DND-41 (cell line): ENCODE measurements around the gene IKZF2.

ENCODE experiments used
- ATAC-seq: fragments of 200-7000 bp; cut with Tn5 transposase; 3 replicates; pipeline ENCODE4 v1.9.1; 2021; ENCODE audit warnings: low read depth; ENCODE audit not compliant: insufficient read depth
- DNase-seq: peaks from one replicate; pipeline ENCODE4 v3.0.0-alpha.2; 2020
- H2AFZ ChIP-seq: 2 replicates; pipeline ENCODE4 v1.6.0; 2012; ENCODE audit warnings: low read depth, low read length
- H3K27ac ChIP-seq: 2 replicates; pipeline ENCODE4 v1.5.1; 2012; ENCODE audit warnings: low read length, inconsistent platforms
- H3K27me3 ChIP-seq: fragments of 200-600 bp; sonication (generic); 2 replicates; pipeline ENCODE4 v1.6.0; 2012; ENCODE audit warnings: low read length, mild to moderate bottlenecking, inconsistent platforms; ENCODE audit not compliant: insufficient read depth, poor library complexity
- H3K36me3 ChIP-seq: 2 replicates; pipeline ENCODE4 v1.5.1; 2012; ENCODE audit warnings: low read length, inconsistent platforms; ENCODE audit not compliant: insufficient read depth
- H3K4me1 ChIP-seq: 2 replicates; pipeline ENCODE4 v1.5.1; 2012; ENCODE audit warnings: mild to moderate bottlenecking, low read length; ENCODE audit not compliant: insufficient read depth
- H3K4me2 ChIP-seq: 2 replicates; pipeline ENCODE4 v1.6.0; 2012; ENCODE audit warnings: mild to moderate bottlenecking, moderate library complexity, low read length, inconsistent platforms; ENCODE audit not compliant: insufficient read depth
- H3K4me3 ChIP-seq, 2 experiments: fragments of 200-600 bp in 1 of 2; shearing (Covaris generic) in 1 of 2; 2 replicates each; pipeline ENCODE4 v1.5.1; 2012 to 2016; ENCODE audit warnings: inconsistent platforms in 2 of 2, low read length in 2 of 2, mild to moderate bottlenecking in 2 of 2, low read depth in 1 of 2, moderate library complexity in 1 of 2
- H3K79me2 ChIP-seq: 2 replicates; pipeline ENCODE4 v1.6.0; 2012; ENCODE audit warnings: low read length, inconsistent platforms; ENCODE audit not compliant: insufficient read depth
- H3K9ac ChIP-seq: 2 replicates; pipeline ENCODE4 v1.6.0; 2012; ENCODE audit warnings: low read depth, mild to moderate bottlenecking, inconsistent platforms, low read length, moderate library complexity
- H3K9me3 ChIP-seq: 2 replicates; pipeline ENCODE4 v1.5.1; 2012; ENCODE audit warnings: low read length, moderate library complexity, mild to moderate bottlenecking, inconsistent platforms; ENCODE audit not compliant: insufficient read depth, severe bottlenecking
- H4K20me1 ChIP-seq: 2 replicates; pipeline ENCODE4 v1.6.0; 2012; ENCODE audit warnings: low read length; ENCODE audit not compliant: insufficient read depth
- EZH2 ChIP-seq: IDR thresholded peaks from 3 replicates; pipeline ENCODE4 v1.6.1; 2012; ENCODE audit warnings: borderline replicate concordance, low read depth, mild to moderate bottlenecking, moderate library complexity, low read length, inconsistent platforms; ENCODE audit not compliant: severe bottlenecking
- TF ChIP-seq, protein P1 (sequence below): IDR thresholded peaks from 2 replicates; pipeline ENCODE4 v1.5.1; 2012; ENCODE audit warnings: borderline replicate concordance, low read length, moderate library complexity, mild to moderate bottlenecking; ENCODE audit not compliant: poor library complexity, severe bottlenecking; ENCODE audit errors: extremely low read depth

IKZF2 gene

DNA sequence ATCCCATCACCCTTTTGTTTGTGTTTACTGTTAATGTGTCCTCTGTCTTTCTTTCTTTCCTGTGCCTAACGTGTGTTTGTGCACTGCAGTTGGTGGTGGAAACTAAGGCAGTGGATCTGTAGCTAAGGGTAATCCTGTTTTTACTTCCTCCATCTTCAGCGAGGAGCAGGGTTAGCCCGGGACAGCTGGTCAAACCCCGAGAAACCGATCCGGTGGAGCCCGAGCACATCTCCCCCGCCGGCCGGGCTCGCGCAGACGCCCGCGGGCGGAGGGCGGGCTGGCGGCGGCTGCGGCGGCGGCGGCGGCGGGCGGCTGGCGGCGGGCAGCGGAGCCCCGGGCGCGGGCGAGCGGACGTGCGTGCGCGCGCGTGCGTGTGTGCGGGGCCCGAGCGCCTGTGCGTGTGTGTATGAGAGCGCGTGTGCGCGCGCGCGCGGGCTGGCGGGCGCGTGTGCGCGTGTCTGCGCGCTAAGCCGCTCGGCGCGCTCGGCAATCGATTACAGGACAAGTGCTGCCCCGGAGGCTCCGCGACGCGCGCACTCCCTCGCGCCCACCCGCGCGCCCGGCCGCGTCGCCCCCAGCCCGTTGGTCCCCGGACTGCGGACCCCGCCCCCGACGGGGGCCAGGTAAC lies at the start of gene IKZF2:
TSS of gene IKZF2 (minus strand) at position 176 of the 628 bp plus-strand sequence. CDS start 2,983 bp downstream, outside the sequence.
- Histone ChIP-seq H3K9me3 (no peaks in the 10 kb centered on the region), H3K36me3 (peaks cover 11% of the 10 kb centered on the region), H2AFZ (peak within 1 kb of the TSS; percentile 72), H3K4me1 (peaks cover 61% of the 10 kb centered on the region), H3K4me3 (peak within 1 kb of the TSS; percentile 73 to 79), H3K27ac (peak within 1 kb of the TSS; percentile 96), H3K27me3 (no peaks in the 10 kb centered on the region), H4K20me1 (no peaks in the 10 kb centered on the region), H3K79me2 (peaks cover 80% of the 10 kb centered on the region), H3K4me2 (peak within 1 kb of the TSS; percentile 90), H3K9ac (peak within 1 kb of the TSS; percentile 91)
- DNase-seq (peak; percentile 86), ATAC-seq (peak; percentile 62)
- TF ChIP-seq, protein P1, sequence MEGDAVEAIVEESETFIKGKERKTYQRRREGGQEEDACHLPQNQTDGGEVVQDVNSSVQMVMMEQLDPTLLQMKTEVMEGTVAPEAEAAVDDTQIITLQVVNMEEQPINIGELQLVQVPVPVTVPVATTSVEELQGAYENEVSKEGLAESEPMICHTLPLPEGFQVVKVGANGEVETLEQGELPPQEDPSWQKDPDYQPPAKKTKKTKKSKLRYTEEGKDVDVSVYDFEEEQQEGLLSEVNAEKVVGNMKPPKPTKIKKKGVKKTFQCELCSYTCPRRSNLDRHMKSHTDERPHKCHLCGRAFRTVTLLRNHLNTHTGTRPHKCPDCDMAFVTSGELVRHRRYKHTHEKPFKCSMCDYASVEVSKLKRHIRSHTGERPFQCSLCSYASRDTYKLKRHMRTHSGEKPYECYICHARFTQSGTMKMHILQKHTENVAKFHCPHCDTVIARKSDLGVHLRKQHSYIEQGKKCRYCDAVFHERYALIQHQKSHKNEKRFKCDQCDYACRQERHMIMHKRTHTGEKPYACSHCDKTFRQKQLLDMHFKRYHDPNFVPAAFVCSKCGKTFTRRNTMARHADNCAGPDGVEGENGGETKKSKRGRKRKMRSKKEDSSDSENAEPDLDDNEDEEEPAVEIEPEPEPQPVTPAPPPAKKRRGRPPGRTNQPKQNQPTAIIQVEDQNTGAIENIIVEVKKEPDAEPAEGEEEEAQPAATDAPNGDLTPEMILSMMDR: peak; percentile 7
- TF ChIP-seq EZH2: no peak

DNA sequence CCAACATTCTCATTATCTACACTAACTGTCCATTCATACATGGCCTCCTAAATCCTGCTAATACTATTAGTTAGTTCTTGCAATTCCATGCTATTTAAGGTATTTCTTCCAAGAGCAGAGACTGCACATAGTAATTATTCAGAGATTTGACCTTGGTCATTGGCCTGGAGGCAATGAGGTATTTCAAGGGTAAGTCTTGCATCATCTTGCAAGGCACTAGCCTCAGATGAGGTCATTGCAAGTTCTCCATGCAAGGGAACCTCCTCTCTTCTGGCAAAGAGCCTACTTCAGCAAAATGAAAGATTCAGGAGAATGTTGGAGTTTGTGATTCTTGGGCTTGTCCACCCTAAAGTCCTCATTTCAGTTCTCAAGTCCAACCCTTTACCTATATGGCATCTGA lies 48.5 kb upstream of the IKZF2 start:
- Histone ChIP-seq H3K27me3 (no peaks in the 10 kb centered on the region), H3K79me2 (no peaks in the 10 kb centered on the region), H2AFZ (no peak overlapping the region), H3K9ac (no peak overlapping the region), H3K4me1 (no peaks in the 10 kb centered on the region), H3K4me2 (no peak overlapping the region), H3K27ac (no peak overlapping the region), H3K4me3 (no peak overlapping the region), H3K36me3 (no peaks in the 10 kb centered on the region), H3K9me3 (peaks cover 2% of the 10 kb centered on the region), H4K20me1 (no peaks in the 10 kb centered on the region)
- no peak for DNase-seq
- TF ChIP-seq EZH2: no peak
- TF ChIP-seq, protein P1: no peak
- no peak for ATAC-seq

DNA sequence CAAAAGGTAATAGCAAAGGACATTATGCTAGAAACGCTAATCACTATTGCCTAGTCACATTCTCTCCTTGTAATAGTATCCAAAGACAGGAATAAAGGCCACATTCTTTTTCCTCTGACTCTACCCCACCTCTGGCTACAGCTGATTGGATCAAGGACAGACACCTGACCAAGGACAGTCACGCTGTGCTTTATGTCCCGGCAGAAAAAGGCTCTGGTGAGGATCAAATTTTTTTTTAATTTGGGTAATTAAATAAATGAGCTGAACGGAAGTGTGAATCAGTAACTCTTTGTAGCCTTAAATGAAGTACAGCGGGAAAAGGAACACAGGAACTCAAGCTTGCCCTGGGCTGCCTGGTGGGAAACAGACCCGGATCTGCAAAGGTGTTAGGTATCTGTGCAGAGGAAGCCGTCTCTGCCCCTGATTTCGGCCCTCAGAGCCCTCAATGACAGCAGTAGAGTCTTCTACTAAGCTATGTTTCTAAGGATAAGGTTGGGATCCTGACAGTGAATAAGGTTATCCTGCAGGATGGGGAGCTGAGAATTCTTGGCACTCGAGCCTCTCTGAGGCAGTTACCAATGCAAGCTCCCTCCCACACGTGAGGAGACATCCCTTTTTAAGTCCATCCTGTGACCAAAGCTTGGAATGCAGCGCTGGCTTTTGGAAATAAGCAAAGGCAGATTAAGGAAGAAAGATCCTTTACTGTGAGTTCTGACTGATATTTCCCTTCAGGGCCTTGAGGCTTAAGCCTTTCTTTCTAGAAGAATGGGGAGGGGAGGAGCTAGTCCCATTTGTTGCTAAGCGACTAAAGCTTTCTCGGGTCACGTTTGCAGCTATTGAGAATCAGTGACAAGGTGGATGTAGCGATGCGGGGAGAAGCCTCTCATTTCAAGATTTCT lies 37.8 kb upstream of the IKZF2 start:
- no peak for DNase-seq
- Histone ChIP-seq H3K36me3 (no peaks in the 10 kb centered on the region), H2AFZ (peak overlapping the region; percentile 47), H3K9ac (no peak overlapping the region), H3K4me2 (no peak overlapping the region), H3K4me1 (peaks cover 16% of the 10 kb centered on the region), H3K27me3 (no peaks in the 10 kb centered on the region), H3K4me3 (no peak overlapping the region), H3K27ac (no peak overlapping the region; the same call in 1 of the 2 replicates), H4K20me1 (no peaks in the 10 kb centered on the region), H3K9me3 (peaks cover 3% of the 10 kb centered on the region), H3K79me2 (no peaks in the 10 kb centered on the region)
- no peak for ATAC-seq
- no peak for TF ChIP-seq EZH2

- Histone ChIP-seq H3K27me3 (no peaks in the 10 kb centered on the region), H3K9ac (no peak overlapping the region), H3K36me3 (no peaks in the 10 kb centered on the region), H3K4me1 (peaks cover 16% of the 10 kb centered on the region), H2AFZ (0 out of 2 replicates have a peak overlapping the region, but pooled peaks have one; percentile 37), H3K4me3 (no peak overlapping the region), H3K4me2 (no peak overlapping the region), H3K9me3 (peaks cover 3% of the 10 kb centered on the region), H4K20me1 (no peaks in the 10 kb centered on the region), H3K79me2 (no peaks in the 10 kb centered on the region), H3K27ac (0 out of 2 replicates have a peak overlapping the region, but pooled peaks have one; percentile 2)
- DNase-seq (no peak), ATAC-seq (no peak)
- TF ChIP-seq, protein P1: no peak
- no peak for TF ChIP-seq EZH2
Measured at GRCh38 chr2:213188533-213188867, 37.1 kb upstream of the IKZF2 start.
